H1 (cell line): ENCODE results near the gene BPIFB2. TPM values are rescaled to one million over a fixed set of nuclear protein-coding genes. Genes with fewer than 3 reads are reported as not detected.

ENCODE experiments used
- CTCF ChIA-PET: fragments of 300-600 bp; sonication (Branson Sonifier 250); formaldehyde crosslinking; loops from one replicate; lab custom pipeline; 2021; ENCODE audit not compliant: partially characterized antibody; lab: Charles Lee
- POLR2A ChIA-PET: fragments of 300-600 bp; sonication (Branson Sonifier 250); formaldehyde crosslinking; loops from one replicate; lab custom pipeline; 2021; ENCODE audit warnings: inconsistent platforms; ENCODE audit not compliant: partially characterized antibody; lab: Charles Lee
- DNase-seq, 2 experiments: peaks; one replicate each; pipeline versions ENCODE4 v3.0.0 to v3.0.0-alpha.2; 2010 to 2022; ENCODE audit warnings: low spot score in 2 of 2, low read depth in 1 of 2, mixed read lengths in 1 of 2
- FAIRE-seq: peaks from 2 replicates; lab custom pipeline; 2011; peaks lifted over from hg19 to GRCh38; lab: Jason Lieb, UNC
- H2AFZ ChIP-seq: 2 replicates; pipeline ENCODE4 v1.8.1; 2012; ENCODE audit warnings: low read length, inconsistent platforms
- H2AK5ac ChIP-seq: 2 replicates; pipeline ENCODE4 v1.6.1; 2013; ENCODE audit warnings: low read depth, low read length
- H2BK120ac ChIP-seq: replicated peaks from 2 replicates; pipeline ENCODE3; 2013; ENCODE audit warnings: low read depth, low read length, inconsistent platforms
- H2BK12ac ChIP-seq: 2 replicates; pipeline ENCODE4 v1.6.1; 2013; ENCODE audit warnings: low read depth, low read length
- H2BK15ac ChIP-seq: 2 replicates; pipeline ENCODE4 v1.6.1; 2013; ENCODE audit warnings: low read length
- H2BK20ac ChIP-seq: 2 replicates; pipeline ENCODE4 v1.6.1; 2013; ENCODE audit warnings: low read length
- H2BK5ac ChIP-seq: 2 replicates; pipeline ENCODE4 v1.6.1; 2013; ENCODE audit warnings: low read depth, low read length
- H3K14ac ChIP-seq: 2 replicates; pipeline ENCODE4 v1.6.1; 2013; ENCODE audit warnings: inconsistent platforms; ENCODE audit not compliant: insufficient read length
- H3K18ac ChIP-seq: 2 replicates; pipeline ENCODE4 v1.6.1; 2013; ENCODE audit warnings: low read length; ENCODE audit errors: extremely low read depth
- H3K23ac ChIP-seq: 2 replicates; pipeline ENCODE4 v1.6.1; 2013; ENCODE audit warnings: inconsistent platforms; ENCODE audit not compliant: insufficient read length
- H3K23me2 ChIP-seq: 2 replicates; pipeline ENCODE4 v1.6.1; 2013; ENCODE audit warnings: low read depth, low read length
- H3K27ac ChIP-seq: 2 replicates; pipeline ENCODE4 v1.6.1; 2011; ENCODE audit warnings: low read depth, low read length, inconsistent platforms
- H3K27me3 ChIP-seq, 4 experiments: replicated peaks in 1 of 4; 1 replicate in 1 of 4; 2 replicates in 3 of 4; pipeline versions ENCODE4 v1.6.1 to v1.8.1; 2011 to 2013; ENCODE audit warnings: low read length in 3 of 4, mild to moderate bottlenecking in 3 of 4, inconsistent platforms in 2 of 4, mixed read lengths in 2 of 4, moderate library complexity in 1 of 4; ENCODE audit not compliant: control insufficient read depth in 3 of 4, insufficient read depth in 3 of 4; ENCODE audit errors: extremely low read depth in 1 of 4
- H3K36me3 ChIP-seq, 4 experiments: 2 replicates each; pipeline versions ENCODE4 v1.6.1 to v1.8.1; 2011 to 2013; ENCODE audit warnings: mild to moderate bottlenecking in 4 of 4, low read length in 3 of 4, moderate library complexity in 2 of 4, control low read depth in 1 of 4, inconsistent platforms in 1 of 4; ENCODE audit not compliant: insufficient read depth in 4 of 4, control insufficient read depth in 2 of 4
- H3K4ac ChIP-seq: replicated peaks from 2 replicates; pipeline ENCODE3; 2013; ENCODE audit warnings: low read length, low read depth, mixed read lengths, inconsistent platforms; ENCODE audit not compliant: insufficient read length
- H3K4me1 ChIP-seq, 4 experiments: replicated peaks in 1 of 4; 1 replicate in 1 of 4; 2 replicates in 3 of 4; pipeline versions ENCODE4 v1.6.1 to v1.8.1; 2011 to 2013; ENCODE audit warnings: low read length in 3 of 4, inconsistent platforms in 2 of 4, mixed read lengths in 1 of 4; ENCODE audit not compliant: insufficient read depth in 4 of 4, control insufficient read depth in 3 of 4
- H3K4me2 ChIP-seq, 2 experiments: 2 replicates each; pipeline versions ENCODE4 v1.6.1 to v1.8.1; 2011 to 2013; ENCODE audit warnings: low read depth in 2 of 2, low read length in 2 of 2, control low read depth in 1 of 2, inconsistent platforms in 1 of 2, mild to moderate bottlenecking in 1 of 2; ENCODE audit not compliant: insufficient read depth in 1 of 2
- H3K4me3 ChIP-seq, 4 experiments: fragments of 200-600, 300-600 bp in 1 of 4; sonication (generic), shearing (Covaris generic), sonication (Bioruptor Twin) in 1 of 4; 2 replicates each; pipeline versions ENCODE4 v1.5.1 to v1.8.1; 2011 to 2016; ENCODE audit warnings: low read length in 4 of 4, low read depth in 3 of 4, control low read depth in 2 of 4, inconsistent platforms in 2 of 4, mild to moderate bottlenecking in 2 of 4, mixed read lengths in 1 of 4, moderate library complexity in 1 of 4; ENCODE audit not compliant: insufficient read depth in 2 of 4; ENCODE audit errors: extremely low read depth in 1 of 4
- H3K56ac ChIP-seq: replicated peaks from 2 replicates; pipeline ENCODE3; 2013; ENCODE audit warnings: low read depth, mild to moderate bottlenecking, mixed read lengths, low read length, inconsistent platforms; ENCODE audit not compliant: insufficient read length
- H3K79me1 ChIP-seq: 2 replicates; pipeline ENCODE4 v1.6.1; 2013; ENCODE audit warnings: low read depth, low read length, control low read depth
- H3K79me2 ChIP-seq, 2 experiments: 2 replicates each; pipeline versions ENCODE4 v1.6.1 to v1.8.1; 2012 to 2013; ENCODE audit warnings: low read length in 2 of 2, mild to moderate bottlenecking in 2 of 2, inconsistent platforms in 1 of 2; ENCODE audit not compliant: insufficient read depth in 2 of 2, control insufficient read depth in 1 of 2
- H3K9ac ChIP-seq, 4 experiments: replicated peaks in 1 of 4; 1 replicate in 1 of 4; 2 replicates in 3 of 4; pipeline versions ENCODE4 v1.6.1 to v1.8.1; 2011 to 2013; ENCODE audit warnings: low read depth in 3 of 4, low read length in 3 of 4, control low read depth in 2 of 4, mild to moderate bottlenecking in 2 of 4, moderate library complexity in 2 of 4, inconsistent platforms in 1 of 4; ENCODE audit errors: extremely low read depth in 1 of 4
- H3K9me3 ChIP-seq, 2 experiments: 2 replicates each; pipeline versions ENCODE4 v1.6.1 to v1.8.1; 2012 to 2013; ENCODE audit warnings: mild to moderate bottlenecking in 2 of 2, moderate library complexity in 2 of 2, control low read depth in 1 of 2, inconsistent platforms in 1 of 2, low read depth in 1 of 2, low read length in 1 of 2, mixed read lengths in 1 of 2; ENCODE audit not compliant: insufficient read depth in 2 of 2
- H4K20me1 ChIP-seq, 2 experiments: replicated peaks in 1 of 2; 2 replicates each; pipeline versions ENCODE3 to v1.8.1; 2011 to 2013; ENCODE audit warnings: inconsistent platforms in 2 of 2, low read length in 2 of 2, mild to moderate bottlenecking in 1 of 2; ENCODE audit not compliant: insufficient read depth in 2 of 2, control insufficient read depth in 1 of 2
- H4K5ac ChIP-seq: 2 replicates; pipeline ENCODE4 v1.6.1; 2013; ENCODE audit warnings: low read length, low read depth, mixed read lengths, inconsistent platforms; ENCODE audit not compliant: insufficient read length
- H4K8ac ChIP-seq: 2 replicates; pipeline ENCODE4 v1.8.0; 2013; ENCODE audit warnings: mild to moderate bottlenecking, moderate library complexity, low read length, inconsistent platforms; ENCODE audit not compliant: insufficient read depth; ENCODE audit errors: extremely low read depth
- H4K91ac ChIP-seq: replicated peaks from 2 replicates; pipeline ENCODE3; 2013; ENCODE audit warnings: low read length, mixed read lengths, inconsistent platforms; ENCODE audit not compliant: insufficient read length
- CEBPB ChIP-seq: IDR thresholded peaks from 2 replicates; pipeline ENCODE4 v1.6.1; 2012; ENCODE audit warnings: low read depth, low read length
- CHD2 ChIP-seq: IDR thresholded peaks from 2 replicates; pipeline ENCODE4 v1.6.1; 2012; ENCODE audit warnings: low read length, improper control_type of control experiment
- CTBP2 ChIP-seq: IDR thresholded peaks from 2 replicates; pipeline ENCODE4 v1.7.0; 2011; ENCODE audit warnings: borderline replicate concordance, mild to moderate bottlenecking, moderate library complexity, mixed read lengths, low read length; ENCODE audit not compliant: insufficient read depth, insufficient read length
- TBP ChIP-seq: IDR thresholded peaks from 2 replicates; pipeline ENCODE4 v1.6.1; 2011; ENCODE audit warnings: low read depth, low read length, improper control_type of control experiment
- YY1 ChIP-seq: IDR thresholded peaks from 2 replicates; pipeline ENCODE4 v1.6.1; 2011; ENCODE audit warnings: low read depth, mild to moderate bottlenecking, low read length
- WGBS, 2 experiments: shearing (Covaris generic) in 1 of 2; methylation state at CpG; one replicate each; pipeline versions ENCODE4 v1.1.6 to v1.1.7; 2013 to 2015; ENCODE audit warnings: low lambda C conversion rate in 2 of 2, mixed read lengths in 2 of 2, inconsistent platforms in 1 of 2, low coverage in 1 of 2, missing lambda C conversion rate in 1 of 2; ENCODE audit not compliant: insufficient replicate concordance in 2 of 2, insufficient coverage in 1 of 2, insufficient read length in 1 of 2; ENCODE audit errors: extremely low coverage in 1 of 2, missing lambda C conversion rate in 1 of 2; 5-methylcytosine and 5-hydroxymethylcytosine counted together
- polyA plus RNA-seq, 7 experiments: library from polyadenylated mRNA; depleted of rRNA in 3 of 7; stranded (reverse) in 5 of 7; unstranded in 2 of 7; fragments of >200 nt in 5 of 7; fragments of 200-250 nt in 2 of 7; gene quantifications; 1 replicate in 5 of 7; 2 replicates in 1 of 7; 4 replicates in 1 of 7; pipeline versions ENCODE4 v1.2.1 to v1.2.3, GENCODE V29; 2011 to 2013; ENCODE audit warnings: missing spikeins in 2 of 7, mixed read lengths in 2 of 7
- total RNA-seq: library from RNA; stranded (reverse); fragmentation: NEBNext Ultra II Directional; extraction: Animal tissue kit (Norgen Biotek cat#: 25700); gene quantifications from 2 replicates; pipeline ENCODE4 v1.2.1, GENCODE V29; 2021

The BPIFB2 gene
- total and polyA plus RNA-seq, 2 of the 8 experiments (the other 6 are each of a cell fraction or from before 2014, with no cell fraction given), result not detected

GRCh38 chr20:32985596-32985995 is 21.9 kb upstream of the BPIFB2 start:
- Histone ChIP-seq H2BK15ac (no peak overlapping the region), H4K5ac (no peak overlapping the region), H2BK120ac (no peak overlapping the region), H2AFZ (no peak overlapping the region), H3K79me2 (no peaks in the 10 kb centered on the region), H3K56ac (no peak overlapping the region), H3K9me3 (no peaks in the 10 kb centered on the region), H3K4me3 (no peak overlapping the region), H3K27me3 (no peaks in the 10 kb centered on the region), H4K20me1 (no peaks in the 10 kb centered on the region), H3K36me3 (no peaks in the 10 kb centered on the region), H3K79me1 (no peaks in the 10 kb centered on the region), H3K14ac (no peak overlapping the region), H2BK20ac (no peak overlapping the region), H3K27ac (no peak overlapping the region), H2BK12ac (no peak overlapping the region), H3K18ac (no peak overlapping the region), H3K23ac (no peak overlapping the region), H3K4me1 (no peaks in the 10 kb centered on the region; a peak in 1 of 7 replicates), H3K9ac (no peak overlapping the region), H4K91ac (no peak overlapping the region), H3K4me2 (no peak overlapping the region), H2AK5ac (no peak overlapping the region), H3K4ac (no peak overlapping the region), H4K8ac (no peak overlapping the region), H3K23me2 (no peaks in the 10 kb centered on the region), H2BK5ac (no peak overlapping the region)
- POLR2A ChIA-PET, result interaction anchor here (0.8 kb wide), 1 partner anchor 9 kb away, joined by 3 read pairs; no protein-coding TSS in a partner anchor
- TF ChIP-seq CHD2 (no peak), CTBP2 (no peak), TBP (no peak), YY1 (no peak), CEBPB (no peak)
- CTCF ChIA-PET, result interaction anchor here (0.7 to 5.4 kb wide), 11 partner anchors 9 to 311 kb away, joined by 3 to 53 read pairs (median 8); partner anchors contain the start of gene SUN5
- 92% methylated on average over 6 of the region's 6 CpGs; no CpG with 5 or more reads in 1 of the 2 experiments for WGBS, 2 experiments
- no peak for DNase-seq
- no peak for FAIRE-seq
